K562 treated with DMSO at 1 percent for 48 hours (cell line): Measurements from ENCODE around the gene CELF3. TPM values are rescaled to one million over a fixed set of nuclear protein-coding genes. Genes with fewer than 3 reads are reported as not detected.

ENCODE experiments used
- total RNA-seq: library from RNA; unstranded; fragments of 300-600 nt; gene quantifications from 2 replicates; pipeline ENCODE4 v1.2.3, GENCODE V29; 2022; ENCODE audit warnings: low replicate concordance; ENCODE audit errors: extremely low read depth

CELF3 gene
- total RNA-seq: not detected in 2 replicates

GRCh38 chr1:151716771-151717631 lies at the start of gene CELF3:
CELF3 (minus strand) TSS chr1:151716803; CDS start chr1:151716020, 783 bp downstream.

GRCh38 chr1:151762941-151763921 lies 46.6 kb upstream of the CELF3 start, which contains the start of gene MRPL9:
MRPL9 (minus strand) TSS chr1:151763496; CDS start chr1:151763479, 17 bp downstream.

GRCh38 chr1:151720974-151721787 lies 4.6 kb upstream of the CELF3 start, which contains the start of gene RIIAD1:
RIIAD1 (plus strand) TSS chr1:151721522; CDS start chr1:151721537, 15 bp downstream.

Other genes with a start within 250 kb of the CELF3 start
- gene CGN, start 205.4 kb downstream of the CELF3 start, total RNA-seq: not detected in 2 replicates
- gene TUFT1, start 176.5 kb downstream of the CELF3 start, total RNA-seq: not detected in 2 replicates
- not detected in 2 replicates for gene SNX27, start 104.8 kb downstream of the CELF3 start, total RNA-seq
- gene RIIAD1, start 4.7 kb upstream of the CELF3 start, total RNA-seq: not detected in 2 replicates
- not detected in 2 replicates for gene MRPL9, start 46.7 kb upstream of the CELF3 start, total RNA-seq
- not detected in 2 replicates for gene TDRKH, start 73.7 kb upstream of the CELF3 start, total RNA-seq
- not detected in 2 replicates for gene LINGO4, start 88.6 kb upstream of the CELF3 start, total RNA-seq
- gene RORC, start 115.0 kb upstream of the CELF3 start, total RNA-seq: not detected in 2 replicates
- gene C2CD4D, start 123.0 kb upstream of the CELF3 start, total RNA-seq: not detected in 2 replicates
- gene THEM5, start 136.9 kb upstream of the CELF3 start, total RNA-seq: not detected in 2 replicates
- not detected in 2 replicates for gene THEM4, start 192.7 kb upstream of the CELF3 start, total RNA-seq